Liver (tissue), 9 donors: ENCODE measurements around the gene TLL2. TPM values are rescaled to one million over a fixed set of nuclear protein-coding genes. Genes with fewer than 3 reads are reported as not detected.

ENCODE experiments used
- DNase-seq: peaks from one replicate; pipeline ENCODE4 v3.0.0-alpha.2; 2017; ENCODE audit warnings: low spot score
- H3K27ac ChIP-seq, 2 donors: one replicate each; pipeline ENCODE4 v1.7.0; 2013; ENCODE audit warnings: inconsistent platforms in 2 of 2, low read length in 2 of 2, control low read depth in 1 of 2, low read depth in 1 of 2, mild to moderate bottlenecking in 1 of 2
- H3K27me3 ChIP-seq, 4 donors: one replicate each; pipeline versions ENCODE4 v1.6.1 to v1.7.0; 2013; ENCODE audit warnings: low read length in 3 of 4, inconsistent platforms in 1 of 4, mild to moderate bottlenecking in 1 of 4, moderate library complexity in 1 of 4; ENCODE audit not compliant: control insufficient read depth in 4 of 4, insufficient read depth in 4 of 4
- H3K36me3 ChIP-seq, 4 donors: one replicate each; pipeline versions ENCODE4 v1.6.1 to v1.7.0; 2013; ENCODE audit warnings: low read length in 3 of 4, mild to moderate bottlenecking in 3 of 4, low read depth in 1 of 4, moderate library complexity in 1 of 4; ENCODE audit not compliant: control insufficient read depth in 4 of 4, insufficient read depth in 3 of 4
- H3K4me1 ChIP-seq, 4 donors: one replicate each; pipeline versions ENCODE4 v1.6.1 to v1.7.0; 2013; ENCODE audit warnings: low read length in 3 of 4, mild to moderate bottlenecking in 3 of 4, moderate library complexity in 1 of 4; ENCODE audit not compliant: control insufficient read depth in 4 of 4, insufficient read depth in 4 of 4
- H3K4me3 ChIP-seq, 3 donors: one replicate each; pipeline versions ENCODE4 v1.6.1 to v1.7.0; 2013; ENCODE audit warnings: low read length in 3 of 3, control low read depth in 1 of 3, low read depth in 1 of 3, mild to moderate bottlenecking in 1 of 3
- H3K9ac ChIP-seq, 2 donors: one replicate each; pipeline ENCODE4 v1.7.0; 2013; ENCODE audit warnings: low read length in 2 of 2, mild to moderate bottlenecking in 2 of 2, moderate library complexity in 2 of 2, control low read depth in 1 of 2, low read depth in 1 of 2
- H3K9me3 ChIP-seq, 4 donors: one replicate each; pipeline versions ENCODE4 v1.6.1 to v1.7.0; 2013; ENCODE audit warnings: low read length in 3 of 4; ENCODE audit not compliant: control insufficient read depth in 4 of 4
- EGR1 ChIP-seq, 2 donors: IDR thresholded peaks; 2 replicates each; pipeline ENCODE4 v1.6.1; 2016 to 2018; ENCODE audit warnings: antibody characterized with exemption in 2 of 2, low read depth in 2 of 2
- FOXA1 ChIP-seq: IDR thresholded peaks from 2 replicates; pipeline ENCODE4 v1.6.1; 2016; ENCODE audit warnings: antibody characterized with exemption
- FOXA2 ChIP-seq: IDR thresholded peaks from 2 replicates; pipeline ENCODE4 v1.6.1; 2016; ENCODE audit warnings: antibody characterized with exemption
- GABPA ChIP-seq, 2 donors: IDR thresholded peaks in 1 of 2; conservative IDR thresholded peaks in 1 of 2; 2 replicates each; pipeline ENCODE4 v1.6.1; 2016; ENCODE audit warnings: antibody characterized with exemption in 2 of 2, mild to moderate bottlenecking in 1 of 2, moderate library complexity in 1 of 2
- HNF4A ChIP-seq, 2 donors: conservative IDR thresholded peaks; 2 replicates each; pipeline ENCODE4 v1.6.1; 2016; ENCODE audit warnings: antibody characterized with exemption in 2 of 2, mild to moderate bottlenecking in 2 of 2
- JUND ChIP-seq, 2 donors: IDR thresholded peaks; 2 replicates each; pipeline ENCODE4 v1.6.1; 2016; ENCODE audit warnings: antibody characterized with exemption in 2 of 2
- NR2F2 ChIP-seq: IDR thresholded peaks from 2 replicates; pipeline ENCODE4 v1.6.1; 2016; ENCODE audit warnings: antibody characterized with exemption
- RAD21 ChIP-seq, 2 donors: IDR thresholded peaks; 2 replicates each; pipeline ENCODE4 v1.6.1; 2016; ENCODE audit warnings: antibody characterized with exemption in 2 of 2, mild to moderate bottlenecking in 2 of 2
- RXRA ChIP-seq, 2 donors: IDR thresholded peaks; 2 replicates each; pipeline ENCODE4 v1.6.1; 2017 to 2018; ENCODE audit warnings: antibody characterized with exemption in 2 of 2, mild to moderate bottlenecking in 1 of 2
- SP1 ChIP-seq: IDR thresholded peaks from 2 replicates; pipeline ENCODE4 v1.6.1; 2018; ENCODE audit warnings: antibody characterized with exemption, mild to moderate bottlenecking
- TAF1 ChIP-seq: conservative IDR thresholded peaks from 2 replicates; pipeline ENCODE4 v1.6.1; 2016; ENCODE audit warnings: antibody characterized with exemption, mild to moderate bottlenecking
- YY1 ChIP-seq: IDR thresholded peaks from 2 replicates; pipeline ENCODE4 v1.6.1; 2016; ENCODE audit warnings: antibody characterized with exemption, mild to moderate bottlenecking
- WGBS: extraction: QIAGEN DNeasy Blood & Tissue Kit; methylation state at CpG from one replicate; pipeline ENCODE4 v1.1.7; 2013; 5-methylcytosine and 5-hydroxymethylcytosine counted together
- polyA plus RNA-seq, 2 donors: library from polyadenylated mRNA; stranded (reverse) in 1 of 2; unstranded in 1 of 2; fragments of 200-250 nt in 1 of 2; fragments of >200 nt in 1 of 2; fragmentation: Nextera tagmentation in 1 of 2; extraction: Ambion mirVana in 1 of 2; gene quantifications; one replicate each; pipeline versions ENCODE4 v1.2.1 to v1.2.3, GENCODE V29; 2013 to 2015
- total RNA-seq, 2 donors: library from RNA; depleted of rRNA; stranded (reverse); fragments of >200 nt; gene quantifications; one replicate each; pipeline ENCODE4 v1.2.3, GENCODE V29; 2014
- TF ChIP-seq, protein P1 (sequence below): IDR thresholded peaks from 2 replicates; pipeline ENCODE4 v1.6.1; 2016; ENCODE audit warnings: antibody characterized with exemption
- TF ChIP-seq, protein P2 (sequence below): IDR thresholded peaks from 2 replicates; pipeline ENCODE4 v1.6.1; 2016; ENCODE audit warnings: antibody characterized with exemption
- TF ChIP-seq, protein P3 (sequence below): IDR thresholded peaks from 2 replicates; pipeline ENCODE4 v1.6.1; 2016; ENCODE audit warnings: antibody characterized with exemption
- TF ChIP-seq, protein P4 (sequence below): fragments of 150-350 bp; IDR thresholded peaks from 2 replicates; pipeline ENCODE4 v1.5.1; 2017; ENCODE audit warnings: improper control_type of control experiment, low read depth, low read length; ENCODE audit not compliant: missing input control
- TF ChIP-seq, protein P5 (sequence below): IDR thresholded peaks from 2 replicates; pipeline ENCODE4 v1.6.1; 2016; ENCODE audit warnings: antibody characterized with exemption, mild to moderate bottlenecking
- donor health status: healthy.
- donor health status: healthy.
- donor health status: healthy.
- donor health status: healthy.
- donor health status: healthy.

TLL2 gene
- total and polyA plus RNA-seq, 4 donors: 0.06 to 0.19 (median 0.08) TPM; not detected in 1

DNA sequence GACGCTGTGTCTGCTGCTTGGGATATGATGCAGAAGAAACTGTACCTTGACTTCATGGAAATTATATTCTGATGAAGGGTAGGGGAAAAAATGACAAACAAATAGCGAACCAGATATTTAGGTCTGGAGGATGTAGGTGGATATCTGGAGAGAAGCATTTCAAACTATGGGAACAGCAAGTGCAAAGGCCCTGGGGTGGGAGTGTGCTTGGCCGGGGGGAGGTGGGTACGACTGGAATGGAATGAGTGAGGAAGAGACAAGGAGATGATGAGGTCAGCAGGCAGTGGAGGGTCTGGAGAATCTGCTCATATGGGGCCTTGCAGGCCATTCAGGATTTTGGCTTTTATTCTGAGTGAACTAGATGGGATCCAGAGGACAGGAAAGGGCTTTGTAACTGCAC lies 65.2 kb downstream of the TLL2 start:
- Histone ChIP-seq H3K9me3 (no peaks in the 10 kb centered on the region), H3K9ac (no peak overlapping the region), H3K4me1 (no peaks in the 10 kb centered on the region), H3K36me3 (no peaks in the 10 kb centered on the region), H3K4me3 (no peak overlapping the region), H3K27ac (no peak overlapping the region), H3K27me3 (no peaks in the 10 kb centered on the region)
- 50% methylated on average over 4 of the region's 4 CpGs for WGBS
- no peak for DNase-seq
- no peak for TF ChIP-seq FOXA2
- TF ChIP-seq EGR1 (IDR thresholded peaks at IDR 0.05; ENCODE audit: low read depth in 2 of 2): no peak
- TF ChIP-seq, protein P1, sequence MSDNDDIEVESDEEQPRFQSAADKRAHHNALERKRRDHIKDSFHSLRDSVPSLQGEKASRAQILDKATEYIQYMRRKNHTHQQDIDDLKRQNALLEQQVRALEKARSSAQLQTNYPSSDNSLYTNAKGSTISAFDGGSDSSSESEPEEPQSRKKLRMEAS: no peak
- TF ChIP-seq, protein P2, sequence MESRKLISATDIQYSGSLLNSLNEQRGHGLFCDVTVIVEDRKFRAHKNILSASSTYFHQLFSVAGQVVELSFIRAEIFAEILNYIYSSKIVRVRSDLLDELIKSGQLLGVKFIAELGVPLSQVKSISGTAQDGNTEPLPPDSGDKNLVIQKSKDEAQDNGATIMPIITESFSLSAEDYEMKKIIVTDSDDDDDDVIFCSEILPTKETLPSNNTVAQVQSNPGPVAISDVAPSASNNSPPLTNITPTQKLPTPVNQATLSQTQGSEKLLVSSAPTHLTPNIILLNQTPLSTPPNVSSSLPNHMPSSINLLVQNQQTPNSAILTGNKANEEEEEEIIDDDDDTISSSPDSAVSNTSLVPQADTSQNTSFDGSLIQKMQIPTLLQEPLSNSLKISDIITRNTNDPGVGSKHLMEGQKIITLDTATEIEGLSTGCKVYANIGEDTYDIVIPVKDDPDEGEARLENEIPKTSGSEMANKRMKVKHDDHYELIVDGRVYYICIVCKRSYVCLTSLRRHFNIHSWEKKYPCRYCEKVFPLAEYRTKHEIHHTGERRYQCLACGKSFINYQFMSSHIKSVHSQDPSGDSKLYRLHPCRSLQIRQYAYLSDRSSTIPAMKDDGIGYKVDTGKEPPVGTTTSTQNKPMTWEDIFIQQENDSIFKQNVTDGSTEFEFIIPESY: no peak

DNA sequence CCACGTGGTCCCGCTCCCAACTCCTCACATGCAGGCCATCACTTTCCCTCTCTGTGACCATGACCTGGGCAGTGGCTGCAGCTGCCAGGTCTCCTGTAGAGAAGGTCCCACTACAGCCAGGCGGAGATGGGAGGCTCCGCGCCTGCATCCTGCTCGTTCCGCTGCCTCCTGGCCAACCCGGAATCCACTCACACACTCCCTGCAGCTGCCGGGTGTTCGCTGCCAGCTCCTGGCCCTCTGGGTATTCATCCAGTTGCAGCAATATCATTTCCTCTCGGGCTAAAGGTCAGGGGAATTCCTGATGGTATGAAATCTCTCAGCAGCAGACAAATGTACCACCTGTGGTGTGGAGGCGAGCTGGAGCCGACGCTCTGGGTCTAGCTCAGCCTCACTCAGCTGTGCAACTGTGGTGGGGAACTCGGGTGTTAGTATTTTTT lies 65.7 kb downstream of the TLL2 start:
- 76% methylated on average over 15 of the region's 15 CpGs for WGBS

DNA sequence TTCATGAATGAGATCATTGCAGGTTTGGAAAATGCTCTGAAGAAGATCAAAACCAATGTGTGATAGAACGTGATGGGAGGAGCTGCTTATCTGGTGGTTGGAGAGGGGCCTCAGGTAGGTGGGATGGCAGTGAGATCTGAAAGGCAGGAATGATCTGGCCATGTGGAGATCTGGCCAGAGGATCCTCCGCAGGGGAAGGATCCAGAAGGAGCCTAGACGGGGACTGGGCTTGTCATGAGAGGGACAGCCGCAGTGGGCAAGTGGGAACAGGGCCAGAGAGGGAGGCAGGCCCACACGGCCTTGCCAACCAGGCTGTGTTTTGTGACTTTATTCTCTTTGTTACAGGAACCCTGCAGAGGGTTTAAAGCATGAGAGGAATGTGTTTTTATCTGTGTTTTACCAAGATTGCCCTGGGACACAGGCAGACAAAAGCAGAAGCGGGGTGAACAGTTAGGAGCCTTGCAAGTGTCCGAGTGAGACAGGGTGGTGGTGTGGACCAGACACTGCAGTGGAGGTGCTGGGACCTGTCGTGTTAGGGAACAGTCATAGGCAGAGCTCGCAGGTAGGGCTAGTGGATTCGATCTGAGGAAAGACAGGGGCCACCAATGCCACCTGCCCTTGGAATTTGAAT lies 66.6 kb downstream of the TLL2 start:
- DNase-seq: no peak
- no peaks in the 10 kb centered on the region for H3K27me3 ChIP-seq
- no peaks in the 10 kb centered on the region for H3K9me3 ChIP-seq
- no peak overlapping the region for H3K27ac ChIP-seq
- H3K4me3 ChIP-seq: no peak overlapping the region
- H3K9ac ChIP-seq: no peak overlapping the region
- 77% methylated on average over 10 of the region's 10 CpGs for WGBS
- no peaks in the 10 kb centered on the region for H3K4me1 ChIP-seq
- no peaks in the 10 kb centered on the region for H3K36me3 ChIP-seq
- TF ChIP-seq, protein P3, sequence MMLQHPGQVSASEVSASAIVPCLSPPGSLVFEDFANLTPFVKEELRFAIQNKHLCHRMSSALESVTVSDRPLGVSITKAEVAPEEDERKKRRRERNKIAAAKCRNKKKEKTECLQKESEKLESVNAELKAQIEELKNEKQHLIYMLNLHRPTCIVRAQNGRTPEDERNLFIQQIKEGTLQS: no peak
- TF ChIP-seq YY1 (no peak), NR2F2 (no peak), FOXA1 (no peak), HNF4A (conservative IDR thresholded peaks at IDR 0.05) (no peak), FOXA2 (no peak), JUND (IDR thresholded peaks at IDR 0.05) (no peak), TAF1 (no peak), SP1 (no peak), RXRA (IDR thresholded peaks at IDR 0.05) (no peak), EGR1 (IDR thresholded peaks at IDR 0.05; ENCODE audit: low read depth in 2 of 2) (no peak), RAD21 (IDR thresholded peaks at IDR 0.05) (no peak), GABPA (IDR thresholded peaks at IDR 0.05 in 1 of 2, conservative IDR thresholded peaks at IDR 0.05 in 1 of 2) (no peak)
- TF ChIP-seq, protein P4, sequence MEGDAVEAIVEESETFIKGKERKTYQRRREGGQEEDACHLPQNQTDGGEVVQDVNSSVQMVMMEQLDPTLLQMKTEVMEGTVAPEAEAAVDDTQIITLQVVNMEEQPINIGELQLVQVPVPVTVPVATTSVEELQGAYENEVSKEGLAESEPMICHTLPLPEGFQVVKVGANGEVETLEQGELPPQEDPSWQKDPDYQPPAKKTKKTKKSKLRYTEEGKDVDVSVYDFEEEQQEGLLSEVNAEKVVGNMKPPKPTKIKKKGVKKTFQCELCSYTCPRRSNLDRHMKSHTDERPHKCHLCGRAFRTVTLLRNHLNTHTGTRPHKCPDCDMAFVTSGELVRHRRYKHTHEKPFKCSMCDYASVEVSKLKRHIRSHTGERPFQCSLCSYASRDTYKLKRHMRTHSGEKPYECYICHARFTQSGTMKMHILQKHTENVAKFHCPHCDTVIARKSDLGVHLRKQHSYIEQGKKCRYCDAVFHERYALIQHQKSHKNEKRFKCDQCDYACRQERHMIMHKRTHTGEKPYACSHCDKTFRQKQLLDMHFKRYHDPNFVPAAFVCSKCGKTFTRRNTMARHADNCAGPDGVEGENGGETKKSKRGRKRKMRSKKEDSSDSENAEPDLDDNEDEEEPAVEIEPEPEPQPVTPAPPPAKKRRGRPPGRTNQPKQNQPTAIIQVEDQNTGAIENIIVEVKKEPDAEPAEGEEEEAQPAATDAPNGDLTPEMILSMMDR: no peak
- TF ChIP-seq, protein P2: no peak
- TF ChIP-seq, protein P5, sequence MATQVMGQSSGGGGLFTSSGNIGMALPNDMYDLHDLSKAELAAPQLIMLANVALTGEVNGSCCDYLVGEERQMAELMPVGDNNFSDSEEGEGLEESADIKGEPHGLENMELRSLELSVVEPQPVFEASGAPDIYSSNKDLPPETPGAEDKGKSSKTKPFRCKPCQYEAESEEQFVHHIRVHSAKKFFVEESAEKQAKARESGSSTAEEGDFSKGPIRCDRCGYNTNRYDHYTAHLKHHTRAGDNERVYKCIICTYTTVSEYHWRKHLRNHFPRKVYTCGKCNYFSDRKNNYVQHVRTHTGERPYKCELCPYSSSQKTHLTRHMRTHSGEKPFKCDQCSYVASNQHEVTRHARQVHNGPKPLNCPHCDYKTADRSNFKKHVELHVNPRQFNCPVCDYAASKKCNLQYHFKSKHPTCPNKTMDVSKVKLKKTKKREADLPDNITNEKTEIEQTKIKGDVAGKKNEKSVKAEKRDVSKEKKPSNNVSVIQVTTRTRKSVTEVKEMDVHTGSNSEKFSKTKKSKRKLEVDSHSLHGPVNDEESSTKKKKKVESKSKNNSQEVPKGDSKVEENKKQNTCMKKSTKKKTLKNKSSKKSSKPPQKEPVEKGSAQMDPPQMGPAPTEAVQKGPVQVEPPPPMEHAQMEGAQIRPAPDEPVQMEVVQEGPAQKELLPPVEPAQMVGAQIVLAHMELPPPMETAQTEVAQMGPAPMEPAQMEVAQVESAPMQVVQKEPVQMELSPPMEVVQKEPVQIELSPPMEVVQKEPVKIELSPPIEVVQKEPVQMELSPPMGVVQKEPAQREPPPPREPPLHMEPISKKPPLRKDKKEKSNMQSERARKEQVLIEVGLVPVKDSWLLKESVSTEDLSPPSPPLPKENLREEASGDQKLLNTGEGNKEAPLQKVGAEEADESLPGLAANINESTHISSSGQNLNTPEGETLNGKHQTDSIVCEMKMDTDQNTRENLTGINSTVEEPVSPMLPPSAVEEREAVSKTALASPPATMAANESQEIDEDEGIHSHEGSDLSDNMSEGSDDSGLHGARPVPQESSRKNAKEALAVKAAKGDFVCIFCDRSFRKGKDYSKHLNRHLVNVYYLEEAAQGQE: no peak
- TF ChIP-seq, protein P1: no peak

More for the DNA sequence above, 65.7 kb downstream of the TLL2 start:
- H3K4me3 ChIP-seq: no peak overlapping the region
- no peaks in the 10 kb centered on the region for H3K36me3 ChIP-seq
- H3K4me1 ChIP-seq: no peaks in the 10 kb centered on the region
- H3K9ac ChIP-seq: no peak overlapping the region
- no peaks in the 10 kb centered on the region for H3K9me3 ChIP-seq
- TF ChIP-seq NR2F2 (peak; percentile 52), GABPA (IDR thresholded peaks at IDR 0.05 in 1 of 2, conservative IDR thresholded peaks at IDR 0.05 in 1 of 2) (no peak)
- no peaks in the 10 kb centered on the region for H3K27me3 ChIP-seq
- no peak for DNase-seq
- H3K27ac ChIP-seq: no peak overlapping the region
